ENCODE data around the gene PHACTR2. TPM values are rescaled to one million over a fixed set of nuclear protein-coding genes. Genes with fewer than 3 reads are reported as not detected.

The PHACTR2 gene
- total and polyA plus RNA-seq, 10 of the 15 experiments (the other 5 are each of a cell fraction or from before 2014, with no cell fraction given) = 1.4 to 19.1 (median 5.3) TPM

DNA sequence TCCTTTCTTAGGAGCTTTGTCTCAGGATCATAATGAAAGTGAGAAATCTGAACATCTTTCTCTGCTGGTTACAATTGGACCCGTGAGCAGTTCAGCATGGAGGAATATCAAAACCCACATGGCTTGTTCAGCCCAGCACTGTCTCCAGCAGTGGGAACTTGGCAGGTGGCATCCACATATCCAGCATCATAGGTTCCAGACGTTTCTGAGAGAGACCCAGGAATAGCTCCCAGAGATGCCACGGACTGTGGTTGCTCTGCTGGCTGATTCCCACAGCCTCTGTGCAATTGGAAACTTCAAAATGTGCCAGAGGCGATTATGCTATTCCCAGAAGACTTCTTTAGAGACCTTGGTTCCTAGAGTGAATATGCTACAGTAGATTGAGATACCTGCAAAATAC, 76.4 kb downstream of the PHACTR2 start:
- Histone ChIP-seq H2AFZ (ENCODE audit: control insufficient read depth, low read depth, low read length) (no peak overlapping the region), H3K9me3 (replicated peaks; ENCODE audit: control insufficient read depth, insufficient read depth, low read length) (no peaks in the 10 kb centered on the region), H3K79me2 (ENCODE audit: control insufficient read depth, insufficient read depth, low read length) (no peaks in the 10 kb centered on the region), H3K27me3 (replicated peaks in 1 of 2; ENCODE audit: control insufficient read depth in 2 of 2, insufficient read depth in 2 of 2, low read length in 1 of 2) (no peaks in the 10 kb centered on the region), H3K4me3 (no peak overlapping the region), H3K27ac (ENCODE audit: control insufficient read depth, insufficient read depth) (no peak overlapping the region), H3K4me1 (ENCODE audit: control insufficient read depth, insufficient read depth, low read length) (no peaks in the 10 kb centered on the region), H3K9ac (ENCODE audit: control insufficient read depth, insufficient read depth, low read length) (no peak overlapping the region), H3K36me3 (ENCODE audit: control insufficient read depth in 2 of 2, insufficient read depth in 2 of 2, low read length in 1 of 2) (no peaks in the 10 kb centered on the region), H4K20me1 (ENCODE audit: control insufficient read depth, insufficient read depth) (no peaks in the 10 kb centered on the region), H3K4me2 (ENCODE audit: control insufficient read depth, insufficient read depth) (no peak overlapping the region)
- CTCF ChIA-PET = interaction anchor here (0.7 kb wide), 1 partner anchor 259 kb away, joined by 3 read pairs; no protein-coding TSS in a partner anchor
- 31% methylated on average over 4 of the region's 4 CpGs for WGBS (ENCODE audit: insufficient coverage, insufficient replicate concordance, low lambda C conversion rate, missing lambda C conversion rate)
- TF ChIP-seq POLR2AphosphoS5 (IDR thresholded peaks at IDR 0.05; ENCODE audit: low read length) (no peak), RCOR1 (conservative IDR thresholded peaks at IDR 0.05; ENCODE audit: low read depth, low read length) (no peak), NBN (IDR thresholded peaks at IDR 0.05) (no peak), ZZZ3 (IDR thresholded peaks at IDR 0.05; ENCODE audit: control insufficient read depth, insufficient read length, low read depth) (no peak), HDGF (IDR thresholded peaks at IDR 0.05) (no peak), ASH2L (IDR thresholded peaks at IDR 0.05; ENCODE audit: borderline replicate concordance, low read depth) (no peak), LARP7 (IDR thresholded peaks at IDR 0.05) (no peak)
- TF ChIP-seq, protein P1, sequence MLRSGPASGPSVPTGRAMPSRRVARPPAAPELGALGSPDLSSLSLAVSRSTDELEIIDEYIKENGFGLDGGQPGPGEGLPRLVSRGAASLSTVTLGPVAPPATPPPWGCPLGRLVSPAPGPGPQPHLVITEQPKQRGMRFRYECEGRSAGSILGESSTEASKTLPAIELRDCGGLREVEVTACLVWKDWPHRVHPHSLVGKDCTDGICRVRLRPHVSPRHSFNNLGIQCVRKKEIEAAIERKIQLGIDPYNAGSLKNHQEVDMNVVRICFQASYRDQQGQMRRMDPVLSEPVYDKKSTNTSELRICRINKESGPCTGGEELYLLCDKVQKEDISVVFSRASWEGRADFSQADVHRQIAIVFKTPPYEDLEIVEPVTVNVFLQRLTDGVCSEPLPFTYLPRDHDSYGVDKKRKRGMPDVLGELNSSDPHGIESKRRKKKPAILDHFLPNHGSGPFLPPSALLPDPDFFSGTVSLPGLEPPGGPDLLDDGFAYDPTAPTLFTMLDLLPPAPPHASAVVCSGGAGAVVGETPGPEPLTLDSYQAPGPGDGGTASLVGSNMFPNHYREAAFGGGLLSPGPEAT (IDR thresholded peaks at IDR 0.05; ENCODE audit: low read depth) = no peak
- TF ChIP-seq, protein P2, sequence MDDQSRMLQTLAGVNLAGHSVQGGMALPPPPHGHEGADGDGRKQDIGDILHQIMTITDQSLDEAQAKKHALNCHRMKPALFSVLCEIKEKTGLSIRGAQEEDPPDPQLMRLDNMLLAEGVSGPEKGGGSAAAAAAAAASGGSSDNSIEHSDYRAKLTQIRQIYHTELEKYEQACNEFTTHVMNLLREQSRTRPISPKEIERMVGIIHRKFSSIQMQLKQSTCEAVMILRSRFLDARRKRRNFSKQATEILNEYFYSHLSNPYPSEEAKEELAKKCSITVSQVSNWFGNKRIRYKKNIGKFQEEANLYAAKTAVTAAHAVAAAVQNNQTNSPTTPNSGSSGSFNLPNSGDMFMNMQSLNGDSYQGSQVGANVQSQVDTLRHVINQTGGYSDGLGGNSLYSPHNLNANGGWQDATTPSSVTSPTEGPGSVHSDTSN (IDR thresholded peaks at IDR 0.05; ENCODE audit: insufficient replicate concordance, low read depth, low read length) = no peak
- POLR2A ChIA-PET = no interaction called here
- DNase-seq (ENCODE audit: low read depth, low spot score) (no peak), FAIRE-seq (no peak), ATAC-seq (no peak)
- intact Hi-C loops (cut with micrococcal nuclease; ENCODE audit: unreplicated experiment) (no loop called here), in situ Hi-C loops (cut with MboI) (no loop called here)
- SMC1A ChIA-PET (ENCODE audit: uncharacterized antibody, unreplicated experiment) = no interaction called here
- RAD21 ChIA-PET (ENCODE audit: unreplicated experiment) = no interaction called here
- BruUV-seq (replicated peaks) = no TSS peak
